ENCODE data around the gene ZNF205.

- TF ChIP-seq POLR2A (IDR thresholded peaks at IDR 0.05) (no peak), CTCF (IDR thresholded peaks at IDR 0.05) (no peak), POLR2AphosphoS5 (IDR thresholded peaks at IDR 0.05) (no peak)
Observed at GRCh38 chr16:3152027-3152276, 39.6 kb downstream of the ZNF205 start.

Measured in prostate gland (tissue), 2 donors.